ENCODE results near the gene GOT1.

GRCh38 chr10:99382176-99382575, 48.2 kb downstream of the GOT1 start:
- TF ChIP-seq FOXM1 (IDR thresholded peaks at IDR 0.05; ENCODE audit: borderline replicate concordance, low read depth) (no peak), CEBPB (IDR thresholded peaks at IDR 0.05) (no peak), TEAD4 (IDR thresholded peaks at IDR 0.05) (no peak), MAX (IDR thresholded peaks at IDR 0.05) (no peak), CREB1 (IDR thresholded peaks at IDR 0.05; ENCODE audit: low read depth) (no peak), EP300 (IDR thresholded peaks at IDR 0.05; ENCODE audit: borderline replicate concordance) (no peak), YY1 (IDR thresholded peaks at IDR 0.05; ENCODE audit: low read depth) (no peak), REST (IDR thresholded peaks at IDR 0.05; ENCODE audit: low read depth) (no peak), USF1 (IDR thresholded peaks at IDR 0.05) (no peak), ZBTB7A (IDR thresholded peaks at IDR 0.05; ENCODE audit: low read depth) (no peak), EGR1 (IDR thresholded peaks at IDR 0.05) (no peak), RAD21 (IDR thresholded peaks at IDR 0.05; ENCODE audit: low read depth) (no peak), TAF1 (IDR thresholded peaks at IDR 0.05; ENCODE audit: low read depth) (no peak)

All from Ishikawa (cell line).